SKM-1 (cell line): ENCODE data around the gene OR2AT4.

Experiments used
- DNase-seq: peaks from one replicate; lab custom pipeline; 2025; ENCODE audit not compliant: unreplicated experiment; lab: John Stamatoyannopoulos, UW

Gene OR2AT4

GRCh38 chr11:75031771-75032549, 64.7 kb downstream of the OR2AT4 start:
- peak; percentile 27 for DNase-seq
